ENCODE data around the gene INPP5E. TPM values are rescaled to one million over a fixed set of nuclear protein-coding genes. Genes with fewer than 3 reads are reported as not detected.

The INPP5E gene
- total and polyA plus RNA-seq, 10 of the 15 experiments (the other 5 are each of a cell fraction or from before 2014, with no cell fraction given), result 0.24 to 16.0 (median 5.3) TPM

GRCh38 chr9:136482793-136483588, 43.3 kb upstream of the INPP5E start, which contains the start of gene SEC16A (continued):
- peak; percentile 61 for TF ChIP-seq ZNF687 (IDR thresholded peaks at IDR 0.05)
- TF ChIP-seq IRF3 (IDR thresholded peaks at IDR 0.05), result no peak
- TF ChIP-seq BACH1 (IDR thresholded peaks at IDR 0.05; ENCODE audit: borderline replicate concordance), result peak; percentile 84
- no peak for TF ChIP-seq MTA3 (IDR thresholded peaks at IDR 0.05; ENCODE audit: borderline replicate concordance, low read length)

Data from GM12878 (cell line).